ENCODE measurements around the gene NLRC3. TPM values are rescaled to one million over a fixed set of nuclear protein-coding genes. Genes with fewer than 3 reads are reported as not detected.

Gene NLRC3
- total RNA-seq, 1 experiment from 2014 or later: 0.26 TPM

DNA sequence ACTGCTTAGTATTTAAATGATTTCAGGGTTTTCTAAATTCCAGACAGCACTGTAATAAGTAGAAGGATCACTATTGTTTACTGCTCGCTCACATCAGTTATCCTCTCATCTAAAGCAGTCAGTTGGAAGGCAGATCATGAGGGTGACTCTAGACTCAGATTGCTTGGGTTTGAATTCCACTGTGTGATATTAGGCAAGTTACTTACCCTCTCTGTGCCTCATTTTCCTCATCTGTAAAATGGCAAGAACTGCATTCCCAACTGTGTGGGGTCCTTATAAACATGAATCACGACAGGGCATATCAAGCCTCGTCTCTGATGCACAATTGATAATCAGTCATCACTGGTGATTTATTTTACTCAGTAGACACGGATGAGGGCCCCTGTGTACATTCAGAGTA lies 61.3 kb downstream of the NLRC3 start:
- no peak for ATAC-seq
- BruUV-seq (replicated peaks): no TSS peak
- in situ Hi-C loops (cut with HindIII; ENCODE audit: low pct_unique_long_range_greater_than_20kb, low sequenced_read_pairs): no loop called here

DNA sequence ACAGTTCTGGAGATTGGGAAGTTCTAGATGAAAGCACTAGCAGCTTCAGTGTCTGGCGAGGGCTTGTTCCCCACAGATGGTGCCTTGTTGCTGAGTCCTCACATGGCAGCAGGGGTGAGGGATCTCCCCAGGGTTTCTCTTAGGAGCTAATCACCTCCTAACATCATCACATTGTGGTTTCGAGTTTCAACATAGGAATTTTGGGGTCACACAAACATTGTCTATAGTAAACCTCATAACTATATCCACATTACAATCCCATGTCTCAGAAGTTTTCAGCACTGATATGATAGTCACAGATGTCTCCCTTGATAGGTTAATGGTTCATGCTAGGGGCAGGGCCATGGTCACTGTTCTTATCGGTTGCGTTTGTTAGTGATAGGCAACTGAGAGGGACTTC lies 62.6 kb downstream of the NLRC3 start:
- TF ChIP-seq, protein P1, sequence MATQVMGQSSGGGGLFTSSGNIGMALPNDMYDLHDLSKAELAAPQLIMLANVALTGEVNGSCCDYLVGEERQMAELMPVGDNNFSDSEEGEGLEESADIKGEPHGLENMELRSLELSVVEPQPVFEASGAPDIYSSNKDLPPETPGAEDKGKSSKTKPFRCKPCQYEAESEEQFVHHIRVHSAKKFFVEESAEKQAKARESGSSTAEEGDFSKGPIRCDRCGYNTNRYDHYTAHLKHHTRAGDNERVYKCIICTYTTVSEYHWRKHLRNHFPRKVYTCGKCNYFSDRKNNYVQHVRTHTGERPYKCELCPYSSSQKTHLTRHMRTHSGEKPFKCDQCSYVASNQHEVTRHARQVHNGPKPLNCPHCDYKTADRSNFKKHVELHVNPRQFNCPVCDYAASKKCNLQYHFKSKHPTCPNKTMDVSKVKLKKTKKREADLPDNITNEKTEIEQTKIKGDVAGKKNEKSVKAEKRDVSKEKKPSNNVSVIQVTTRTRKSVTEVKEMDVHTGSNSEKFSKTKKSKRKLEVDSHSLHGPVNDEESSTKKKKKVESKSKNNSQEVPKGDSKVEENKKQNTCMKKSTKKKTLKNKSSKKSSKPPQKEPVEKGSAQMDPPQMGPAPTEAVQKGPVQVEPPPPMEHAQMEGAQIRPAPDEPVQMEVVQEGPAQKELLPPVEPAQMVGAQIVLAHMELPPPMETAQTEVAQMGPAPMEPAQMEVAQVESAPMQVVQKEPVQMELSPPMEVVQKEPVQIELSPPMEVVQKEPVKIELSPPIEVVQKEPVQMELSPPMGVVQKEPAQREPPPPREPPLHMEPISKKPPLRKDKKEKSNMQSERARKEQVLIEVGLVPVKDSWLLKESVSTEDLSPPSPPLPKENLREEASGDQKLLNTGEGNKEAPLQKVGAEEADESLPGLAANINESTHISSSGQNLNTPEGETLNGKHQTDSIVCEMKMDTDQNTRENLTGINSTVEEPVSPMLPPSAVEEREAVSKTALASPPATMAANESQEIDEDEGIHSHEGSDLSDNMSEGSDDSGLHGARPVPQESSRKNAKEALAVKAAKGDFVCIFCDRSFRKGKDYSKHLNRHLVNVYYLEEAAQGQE (IDR thresholded peaks at IDR 0.05; ENCODE audit: insufficient read depth in 1 of 2, low read depth in 2 of 2, low read length in 1 of 2): no peak
- no peak for TF ChIP-seq TCF7L2 (IDR thresholded peaks at IDR 0.05; ENCODE audit: low read depth, low read length)
- no peak for TF ChIP-seq SIN3A (IDR thresholded peaks at IDR 0.05; ENCODE audit: borderline replicate concordance, insufficient read depth, low read depth, low read length)
- TF ChIP-seq, protein P2, sequence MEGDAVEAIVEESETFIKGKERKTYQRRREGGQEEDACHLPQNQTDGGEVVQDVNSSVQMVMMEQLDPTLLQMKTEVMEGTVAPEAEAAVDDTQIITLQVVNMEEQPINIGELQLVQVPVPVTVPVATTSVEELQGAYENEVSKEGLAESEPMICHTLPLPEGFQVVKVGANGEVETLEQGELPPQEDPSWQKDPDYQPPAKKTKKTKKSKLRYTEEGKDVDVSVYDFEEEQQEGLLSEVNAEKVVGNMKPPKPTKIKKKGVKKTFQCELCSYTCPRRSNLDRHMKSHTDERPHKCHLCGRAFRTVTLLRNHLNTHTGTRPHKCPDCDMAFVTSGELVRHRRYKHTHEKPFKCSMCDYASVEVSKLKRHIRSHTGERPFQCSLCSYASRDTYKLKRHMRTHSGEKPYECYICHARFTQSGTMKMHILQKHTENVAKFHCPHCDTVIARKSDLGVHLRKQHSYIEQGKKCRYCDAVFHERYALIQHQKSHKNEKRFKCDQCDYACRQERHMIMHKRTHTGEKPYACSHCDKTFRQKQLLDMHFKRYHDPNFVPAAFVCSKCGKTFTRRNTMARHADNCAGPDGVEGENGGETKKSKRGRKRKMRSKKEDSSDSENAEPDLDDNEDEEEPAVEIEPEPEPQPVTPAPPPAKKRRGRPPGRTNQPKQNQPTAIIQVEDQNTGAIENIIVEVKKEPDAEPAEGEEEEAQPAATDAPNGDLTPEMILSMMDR (IDR thresholded peaks at IDR 0.05): no peak
- no peak for TF ChIP-seq POLR2AphosphoS5 (IDR thresholded peaks at IDR 0.05; ENCODE audit: low read depth, low read length)
- Histone ChIP-seq H3K27ac (ENCODE audit: low read length) (no peak overlapping the region), H3K36me3 (ENCODE audit: control insufficient read depth, insufficient read depth, low read length) (peaks cover 6% of the 10 kb centered on the region), H3K9me3 (ENCODE audit: control insufficient read depth, insufficient read depth, low read depth, low read length) (no peaks in the 10 kb centered on the region), H3K4me1 (ENCODE audit: control insufficient read depth, insufficient read depth, low read length) (no peaks in the 10 kb centered on the region), H3K4me3 (ENCODE audit: low read depth in 2 of 2, low read length in 2 of 2) (no peak overlapping the region), H3K27me3 (ENCODE audit: control insufficient read depth, insufficient read depth, low read length) (no peaks in the 10 kb centered on the region)
- ChIA-PET POLR2A (interaction anchor here (0.5 kb wide), 1 partner anchor 9 kb away, joined by 3 read pairs; no protein-coding TSS in a partner anchor), CTCF (no interaction called here)
- ATAC-seq (no peak), DNase-seq (ENCODE audit: low read depth, low spot score) (no peak)
- in situ Hi-C loops (cut with HindIII; ENCODE audit: low pct_unique_long_range_greater_than_20kb, low sequenced_read_pairs) (no loop called here), intact Hi-C loops (cut with micrococcal nuclease; ENCODE audit: unreplicated experiment) (no loop called here)
- BruUV-seq (replicated peaks): no TSS peak

More for the DNA sequence above, 61.3 kb downstream of the NLRC3 start:
- CTCF ChIA-PET: no interaction called here
- no peak for DNase-seq (ENCODE audit: low read depth, low spot score)
- no peak for TF ChIP-seq TCF7L2 (IDR thresholded peaks at IDR 0.05; ENCODE audit: low read depth, low read length)
- TF ChIP-seq, protein P1 (IDR thresholded peaks at IDR 0.05; ENCODE audit: insufficient read depth in 1 of 2, low read depth in 2 of 2, low read length in 1 of 2): no peak
- no peak for TF ChIP-seq POLR2AphosphoS5 (IDR thresholded peaks at IDR 0.05; ENCODE audit: low read depth, low read length)
- no peak for TF ChIP-seq SIN3A (IDR thresholded peaks at IDR 0.05; ENCODE audit: borderline replicate concordance, insufficient read depth, low read depth, low read length)
- TF ChIP-seq, protein P2 (IDR thresholded peaks at IDR 0.05): no peak
- Histone ChIP-seq H3K4me3 (ENCODE audit: low read depth in 2 of 2, low read length in 2 of 2) (no peak overlapping the region), H3K36me3 (ENCODE audit: control insufficient read depth, insufficient read depth, low read length) (peaks cover 6% of the 10 kb centered on the region), H3K9me3 (ENCODE audit: control insufficient read depth, insufficient read depth, low read depth, low read length) (no peaks in the 10 kb centered on the region), H3K27ac (ENCODE audit: low read length) (no peak overlapping the region), H3K27me3 (ENCODE audit: control insufficient read depth, insufficient read depth, low read length) (no peaks in the 10 kb centered on the region), H3K4me1 (ENCODE audit: control insufficient read depth, insufficient read depth, low read length) (no peaks in the 10 kb centered on the region)
- intact Hi-C loops (cut with micrococcal nuclease; ENCODE audit: unreplicated experiment): no loop called here
- POLR2A ChIA-PET: no interaction called here

Data from Panc1 (cell line).